ENCODE results near the gene TMEM255A. TPM values are rescaled to one million over a fixed set of nuclear protein-coding genes. Genes with fewer than 3 reads are reported as not detected.

Gene TMEM255A
- total and polyA plus RNA-seq, 12 donors, result 0.09 to 3.1 (median 0.96) TPM

GRCh38 chrX:120253784-120254183 is 57.5 kb downstream of the TMEM255A start:
- no peaks in the 10 kb centered on the region for H3K4me1 ChIP-seq (replicated peaks in 1 of 2)
- no peak overlapping the region for H3K27ac ChIP-seq
- intact Hi-C loops (cut with DNase I), result no loop called here
- no peak for TF ChIP-seq POLR2A (IDR thresholded peaks at IDR 0.05)
- no peaks in the 10 kb centered on the region for H3K9me3 ChIP-seq (replicated peaks in 1 of 3)
- no peak for DNase-seq
- no peaks in the 10 kb centered on the region for H3K27me3 ChIP-seq
- H3K4me3 ChIP-seq, result no peak overlapping the region
- 77 to 91% (median 83%) methylated on average over 6 of the region's 6 CpGs for WGBS, 4 donors
- peaks cover 0 to 17% of the 10 kb centered on the region in 2 donors for H3K36me3 ChIP-seq (replicated peaks in 1 of 2)

DNA sequence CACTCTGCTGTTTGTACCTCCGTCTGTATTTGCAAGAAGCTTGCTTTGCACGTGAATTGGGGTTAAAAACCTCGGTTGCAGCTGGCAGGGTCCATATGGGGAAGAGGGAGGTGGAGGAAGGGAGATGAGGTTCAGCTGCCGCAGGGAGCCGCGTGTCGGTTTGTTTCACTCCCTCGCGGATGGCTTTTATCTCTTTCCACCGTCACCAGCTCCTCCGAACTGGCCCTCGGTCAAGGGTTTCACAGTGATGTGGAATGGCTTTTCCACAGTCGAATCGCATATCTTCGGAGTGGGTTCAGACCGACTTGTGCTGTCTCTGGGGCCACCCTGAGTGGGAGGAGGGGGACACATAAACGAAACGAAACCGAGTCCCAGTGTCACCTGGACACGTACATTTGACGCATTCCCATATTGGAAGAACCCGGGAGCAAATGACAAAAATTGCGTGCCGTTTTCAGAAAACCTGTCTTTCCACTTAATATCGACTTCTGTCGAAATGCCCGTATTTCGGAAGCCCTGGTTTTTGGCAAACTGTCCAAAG is 59.7 kb downstream of the TMEM255A start:
- Histone ChIP-seq H3K36me3 (replicated peaks in 1 of 2) (peaks cover 0 to 17% of the 10 kb centered on the region in 2 donors), H3K4me1 (replicated peaks in 1 of 2) (no peaks in the 10 kb centered on the region), H3K27me3 (no peaks in the 10 kb centered on the region), H3K4me3 (peak overlapping the region in 3 of 4 donors; percentile 6 to 53 (median 43)), H3K27ac (peak overlapping the region in 3 of 5 donors; percentile 77 to 93 (median 91)), H3K9me3 (replicated peaks in 1 of 3) (no peaks in the 10 kb centered on the region)
- DNase-seq, result peak; percentile 30 to 61 (median 48)
- WGBS, 4 donors, result 1 to 45% (median 18%) methylated on average over 17 to 28 of the region's 28 CpGs
- TF ChIP-seq POLR2A (IDR thresholded peaks at IDR 0.05), result peak in 1 of 2 donors; percentile 0
- TF ChIP-seq, protein P1, sequence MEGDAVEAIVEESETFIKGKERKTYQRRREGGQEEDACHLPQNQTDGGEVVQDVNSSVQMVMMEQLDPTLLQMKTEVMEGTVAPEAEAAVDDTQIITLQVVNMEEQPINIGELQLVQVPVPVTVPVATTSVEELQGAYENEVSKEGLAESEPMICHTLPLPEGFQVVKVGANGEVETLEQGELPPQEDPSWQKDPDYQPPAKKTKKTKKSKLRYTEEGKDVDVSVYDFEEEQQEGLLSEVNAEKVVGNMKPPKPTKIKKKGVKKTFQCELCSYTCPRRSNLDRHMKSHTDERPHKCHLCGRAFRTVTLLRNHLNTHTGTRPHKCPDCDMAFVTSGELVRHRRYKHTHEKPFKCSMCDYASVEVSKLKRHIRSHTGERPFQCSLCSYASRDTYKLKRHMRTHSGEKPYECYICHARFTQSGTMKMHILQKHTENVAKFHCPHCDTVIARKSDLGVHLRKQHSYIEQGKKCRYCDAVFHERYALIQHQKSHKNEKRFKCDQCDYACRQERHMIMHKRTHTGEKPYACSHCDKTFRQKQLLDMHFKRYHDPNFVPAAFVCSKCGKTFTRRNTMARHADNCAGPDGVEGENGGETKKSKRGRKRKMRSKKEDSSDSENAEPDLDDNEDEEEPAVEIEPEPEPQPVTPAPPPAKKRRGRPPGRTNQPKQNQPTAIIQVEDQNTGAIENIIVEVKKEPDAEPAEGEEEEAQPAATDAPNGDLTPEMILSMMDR (IDR thresholded peaks at IDR 0.05), result no peak
- intact Hi-C loops (cut with DNase I), result no loop called here

DNA sequence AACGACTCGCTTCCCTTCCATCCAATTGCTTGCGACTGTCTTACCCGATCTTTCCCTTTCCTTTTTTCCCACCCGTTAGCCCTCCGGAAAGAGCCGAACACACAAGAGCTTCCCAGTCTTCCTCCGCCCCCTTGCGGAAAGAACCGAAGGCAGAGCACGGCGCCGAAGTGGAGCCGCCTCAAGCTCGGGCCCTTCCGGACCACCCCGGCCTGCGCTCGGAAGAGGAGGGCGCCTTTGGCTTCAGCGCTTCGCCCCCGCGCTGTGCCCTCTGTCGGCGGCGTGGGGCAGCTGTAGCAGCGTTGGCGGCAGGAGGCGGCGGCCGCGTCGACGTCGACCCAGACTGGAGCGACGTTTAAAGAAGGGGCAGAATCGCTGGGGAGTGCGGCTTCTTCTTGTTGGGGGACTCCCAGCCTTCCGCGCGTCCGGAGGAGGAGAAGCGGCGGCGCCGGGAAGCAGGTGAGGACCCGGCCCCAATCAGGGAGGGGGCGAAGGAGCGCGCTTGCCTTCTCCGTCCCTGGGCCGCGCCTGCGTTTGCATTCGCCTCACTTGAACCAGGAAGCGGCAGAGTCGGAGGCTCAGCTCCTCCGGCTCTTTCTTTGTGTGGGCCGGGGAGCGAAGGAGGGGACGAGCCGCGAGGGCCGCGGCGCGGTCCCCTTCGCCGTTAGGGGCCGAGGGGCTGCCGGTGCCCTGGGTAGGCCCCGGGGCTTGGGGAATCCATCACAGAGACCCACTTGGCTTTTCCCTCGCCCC is 60.6 kb downstream of the TMEM255A start, which contains the start of gene ZBTB33:
TSS of gene ZBTB33 (plus strand) at position 291 of the 750 bp plus-strand sequence. CDS start 2,604 bp downstream, outside the sequence.
- Histone ChIP-seq H3K9me3 (replicated peaks in 1 of 3) (no peaks in the 10 kb centered on the region), H3K27me3 (no peaks in the 10 kb centered on the region), H3K36me3 (replicated peaks in 1 of 2) (peaks cover 0 to 17% of the 10 kb centered on the region in 2 donors), H3K4me1 (replicated peaks in 1 of 2) (no peaks in the 10 kb centered on the region), H3K27ac (peak within 1 kb of the TSS; percentile 64 to 93 (median 86)), H3K4me3 (peak within 1 kb of the TSS in 3 of 4 donors; percentile 6 to 53 (median 43))
- peak; percentile 89 to 95 (median 92) for DNase-seq
- TF ChIP-seq, protein P1 (IDR thresholded peaks at IDR 0.05), result peak; percentile 49 to 76 (median 60)
- peak; percentile 56 to 85 for TF ChIP-seq POLR2A (IDR thresholded peaks at IDR 0.05)
- 0 to 46% (median 19%) methylated on average over 4 to 75 of the region's 75 CpGs for WGBS, 4 donors
- intact Hi-C loops (cut with DNase I), result no loop called here

- no peaks in the 10 kb centered on the region for H3K27me3 ChIP-seq
- intact Hi-C loops (cut with DNase I), result no loop called here
- WGBS, 4 donors, result 1 to 46% (median 19%) methylated on average over 15 to 43 of the region's 43 CpGs
- TF ChIP-seq POLR2A (IDR thresholded peaks at IDR 0.05), result peak in 1 of 2 donors; percentile 65
- TF ChIP-seq, protein P1 (IDR thresholded peaks at IDR 0.05), result peak in 1 of 6 experiments; percentile 13
- H3K9me3 ChIP-seq (replicated peaks in 1 of 3), result no peaks in the 10 kb centered on the region
- no peaks in the 10 kb centered on the region for H3K36me3 ChIP-seq (replicated peaks in 1 of 2)
- peak; percentile 64 to 91 (median 84) for DNase-seq
- peaks cover 0 to 4% of the 10 kb centered on the region in 2 donors for H3K4me1 ChIP-seq (replicated peaks in 1 of 2)
- peak overlapping the region; percentile 35 to 87 (median 56) for H3K4me3 ChIP-seq
- peak overlapping the region; percentile 53 to 94 (median 86) for H3K27ac ChIP-seq
Observed at GRCh38 chrX:120244735-120245498, 66.3 kb downstream of the TMEM255A start.

Measured in adrenal gland (tissue), 12 donors.